GM12872 (cell line): ENCODE results near the gene BIK.

ENCODE experiments used
- TF ChIP-seq, protein P1 (sequence below): IDR thresholded peaks from 3 replicates; pipeline ENCODE4 v1.5.1; 2011; ENCODE audit warnings: low read depth, mild to moderate bottlenecking, low read length, moderate library complexity; ENCODE audit not compliant: insufficient read depth

The BIK gene

DNA sequence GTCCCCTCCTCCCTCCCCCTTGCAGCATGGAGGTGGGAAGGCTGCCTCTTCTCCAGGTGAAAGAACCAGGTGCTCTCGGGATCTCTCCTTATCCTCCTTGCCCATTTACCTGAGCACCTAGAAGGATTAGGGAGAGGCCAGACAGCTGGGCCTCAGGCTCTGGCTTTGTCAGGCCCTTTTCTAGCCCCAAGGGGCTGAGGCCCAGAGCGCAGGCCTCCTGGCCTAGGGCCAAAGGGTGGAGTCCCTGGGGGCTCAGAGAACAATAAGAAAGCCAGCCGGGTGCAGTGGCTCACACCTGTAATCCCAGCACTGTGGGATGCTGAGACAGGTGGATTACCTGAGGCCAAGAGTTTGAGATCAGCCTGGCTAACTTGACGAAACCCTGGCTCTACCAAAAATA, 16.0 kb upstream of the BIK start:
- TF ChIP-seq, protein P1, sequence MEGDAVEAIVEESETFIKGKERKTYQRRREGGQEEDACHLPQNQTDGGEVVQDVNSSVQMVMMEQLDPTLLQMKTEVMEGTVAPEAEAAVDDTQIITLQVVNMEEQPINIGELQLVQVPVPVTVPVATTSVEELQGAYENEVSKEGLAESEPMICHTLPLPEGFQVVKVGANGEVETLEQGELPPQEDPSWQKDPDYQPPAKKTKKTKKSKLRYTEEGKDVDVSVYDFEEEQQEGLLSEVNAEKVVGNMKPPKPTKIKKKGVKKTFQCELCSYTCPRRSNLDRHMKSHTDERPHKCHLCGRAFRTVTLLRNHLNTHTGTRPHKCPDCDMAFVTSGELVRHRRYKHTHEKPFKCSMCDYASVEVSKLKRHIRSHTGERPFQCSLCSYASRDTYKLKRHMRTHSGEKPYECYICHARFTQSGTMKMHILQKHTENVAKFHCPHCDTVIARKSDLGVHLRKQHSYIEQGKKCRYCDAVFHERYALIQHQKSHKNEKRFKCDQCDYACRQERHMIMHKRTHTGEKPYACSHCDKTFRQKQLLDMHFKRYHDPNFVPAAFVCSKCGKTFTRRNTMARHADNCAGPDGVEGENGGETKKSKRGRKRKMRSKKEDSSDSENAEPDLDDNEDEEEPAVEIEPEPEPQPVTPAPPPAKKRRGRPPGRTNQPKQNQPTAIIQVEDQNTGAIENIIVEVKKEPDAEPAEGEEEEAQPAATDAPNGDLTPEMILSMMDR: no peak

DNA sequence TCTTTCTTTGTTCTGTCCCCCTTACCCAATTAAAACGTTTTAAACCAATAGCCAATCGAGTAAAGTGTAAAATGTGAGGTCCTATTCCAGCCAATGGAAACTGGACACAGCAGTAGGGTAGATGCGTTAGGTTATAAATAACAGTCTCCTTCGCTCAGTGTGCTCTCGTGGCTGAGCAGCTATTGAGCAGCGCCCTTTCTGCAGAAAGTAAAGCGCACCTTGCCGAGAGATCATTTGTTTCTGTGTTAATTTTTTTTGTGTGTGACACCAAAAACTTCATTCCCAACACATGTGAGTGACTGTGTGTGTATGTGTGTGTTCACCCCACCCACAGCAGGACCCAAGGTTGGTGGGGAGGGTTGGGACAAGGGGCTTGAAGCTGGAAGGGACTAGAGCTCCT, 14.1 kb upstream of the BIK start:
- TF ChIP-seq, protein P1: no peak

DNA sequence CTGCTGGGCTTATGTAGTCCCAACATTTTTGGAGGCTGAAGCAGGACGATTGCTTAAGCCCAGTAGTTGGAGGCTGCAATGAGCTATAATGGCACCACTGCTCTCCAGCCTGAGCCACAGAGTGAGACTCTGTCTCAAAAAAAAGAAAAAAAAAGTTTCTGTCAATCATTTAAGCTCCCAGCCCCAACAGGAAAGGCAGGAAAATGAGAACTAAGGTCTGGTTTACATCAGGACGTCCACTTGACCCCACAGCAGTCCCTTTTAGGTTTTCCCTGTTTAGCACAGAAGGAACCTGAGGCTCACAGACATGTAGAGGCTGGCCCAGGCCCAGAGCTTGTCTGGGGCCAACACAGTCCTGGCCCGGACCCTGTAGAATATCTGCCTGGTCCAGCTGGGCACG, 12.2 kb upstream of the BIK start:
- TF ChIP-seq, protein P1: no peak

DNA sequence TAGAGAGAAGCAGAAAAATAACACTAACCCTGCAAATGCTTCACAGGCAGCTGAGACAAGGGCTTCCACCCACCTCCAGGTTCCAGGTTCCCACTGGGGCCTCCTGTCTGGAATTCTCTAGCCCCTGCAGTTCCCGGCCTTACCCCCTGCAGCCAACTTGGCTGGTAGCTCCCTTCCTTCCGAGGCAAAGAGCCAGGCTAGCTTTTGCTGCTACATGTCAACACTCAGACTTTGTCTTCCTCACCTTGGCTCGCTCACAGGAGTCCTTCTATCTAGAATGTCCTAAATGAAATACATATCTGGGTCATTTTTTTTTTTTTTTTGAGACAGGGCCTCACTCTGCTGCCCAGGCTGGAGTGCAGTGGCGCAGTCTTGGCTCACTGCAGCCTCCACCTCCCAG, 11.5 kb upstream of the BIK start:
- TF ChIP-seq, protein P1: no peak

GRCh38 chr22:43100225-43100624, 10.3 kb upstream of the BIK start:
- TF ChIP-seq, protein P1: no peak

DNA sequence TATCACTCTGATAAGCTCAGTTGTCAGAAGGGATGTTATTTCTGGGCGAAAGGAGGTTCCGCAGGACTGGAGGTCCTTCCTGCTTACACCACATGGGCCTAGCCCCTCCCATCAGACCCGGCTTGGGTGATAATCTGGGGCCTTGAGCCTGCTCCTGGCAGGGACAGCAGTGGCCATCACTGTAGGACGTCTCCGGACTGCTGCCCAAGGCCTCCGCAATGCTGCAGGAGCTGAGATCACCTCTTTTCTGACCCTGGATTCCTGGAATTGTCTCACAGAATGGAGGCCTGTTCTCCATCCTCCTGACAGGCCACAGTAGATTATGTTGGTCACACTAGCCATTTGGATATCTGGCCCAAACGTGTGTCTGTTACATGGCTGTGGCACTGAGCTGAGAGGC, 9.2 kb upstream of the BIK start:
- TF ChIP-seq, protein P1: no peak

GRCh38 chr22:43106302-43106701, 4.2 kb upstream of the BIK start:
- TF ChIP-seq, protein P1: no peak

DNA sequence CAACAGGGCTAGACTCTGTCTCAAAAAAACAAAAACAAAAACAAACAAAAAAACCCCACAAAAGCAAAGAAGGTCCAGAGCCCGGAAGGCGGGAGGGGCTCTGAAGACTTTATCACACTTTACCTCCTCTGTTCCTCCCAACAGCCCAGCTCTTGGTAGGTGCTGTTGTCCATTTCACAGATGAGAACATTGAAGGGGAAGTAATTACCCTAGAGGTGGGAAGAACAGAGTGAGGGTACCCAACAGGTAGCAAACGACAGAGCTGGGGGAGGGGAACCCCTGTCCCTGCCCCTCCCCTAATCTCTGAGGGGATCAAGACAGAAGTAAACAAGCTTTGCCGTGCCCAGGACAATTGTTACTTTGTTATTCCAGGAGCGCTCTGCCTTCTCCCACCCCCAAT, 1.0 kb upstream of the BIK start:
- TF ChIP-seq, protein P1: no peak
